ENCODE results near the gene HK2.

HK2 gene

DNA sequence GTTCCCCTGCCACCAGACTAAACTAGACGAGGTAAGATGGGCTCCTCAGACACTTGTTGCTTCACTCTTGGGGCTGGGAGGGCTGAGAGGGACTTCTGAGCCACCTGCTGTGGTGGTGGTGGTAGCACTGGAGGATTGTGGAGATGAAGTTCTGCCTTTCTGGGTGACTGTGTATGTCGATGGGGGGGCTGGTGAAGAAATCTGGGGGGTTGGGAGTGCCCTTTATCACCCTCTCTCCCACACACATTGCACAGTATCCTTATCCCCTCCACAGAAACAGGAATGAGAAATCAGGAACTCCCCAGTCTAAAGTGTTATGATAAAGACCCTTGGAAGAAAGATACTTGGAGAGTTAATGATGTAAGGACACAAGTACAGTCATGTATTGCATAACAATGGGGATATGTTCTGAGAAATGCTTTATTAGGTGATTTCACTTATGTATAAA is 38.5 kb downstream of the HK2 start:
- DNase-seq = no peak
- in situ Hi-C loops (cut with MboI; ENCODE audit: low pct_unique_long_range_greater_than_20kb, low sequenced_read_pairs) = no loop called here

DNA sequence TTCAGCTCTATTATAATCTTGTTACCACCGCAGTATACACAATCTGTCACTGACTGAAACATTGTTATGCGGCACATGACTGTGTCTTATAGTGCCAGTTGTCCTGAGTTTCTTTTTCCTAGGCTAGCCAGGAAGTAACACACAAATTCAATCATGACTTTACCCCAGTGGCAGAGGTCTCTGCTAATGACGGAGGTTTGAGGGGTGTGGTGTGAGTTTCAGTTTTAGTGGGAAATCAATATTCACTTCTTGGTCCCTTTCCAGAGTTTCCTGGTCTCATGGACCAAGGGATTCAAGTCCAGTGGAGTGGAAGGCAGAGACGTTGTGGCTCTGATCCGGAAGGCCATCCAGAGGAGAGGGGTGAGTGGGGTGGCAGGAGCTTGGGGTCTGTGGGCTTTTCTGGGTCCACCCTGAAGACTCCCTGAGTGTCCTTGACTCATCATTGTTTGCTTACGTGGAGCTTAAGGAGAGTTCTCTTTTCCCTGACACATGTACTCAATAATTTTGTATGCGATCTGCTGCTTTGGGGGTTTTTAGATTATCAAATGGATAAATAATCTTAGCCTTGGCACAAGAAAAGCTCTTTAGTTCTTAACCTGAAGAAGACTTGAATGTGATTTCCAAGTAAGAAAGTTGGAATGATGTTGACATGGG is 39.2 kb downstream of the HK2 start:
- in situ Hi-C loops (cut with MboI; ENCODE audit: low pct_unique_long_range_greater_than_20kb, low sequenced_read_pairs) = no loop called here
- no peak for DNase-seq

DNA sequence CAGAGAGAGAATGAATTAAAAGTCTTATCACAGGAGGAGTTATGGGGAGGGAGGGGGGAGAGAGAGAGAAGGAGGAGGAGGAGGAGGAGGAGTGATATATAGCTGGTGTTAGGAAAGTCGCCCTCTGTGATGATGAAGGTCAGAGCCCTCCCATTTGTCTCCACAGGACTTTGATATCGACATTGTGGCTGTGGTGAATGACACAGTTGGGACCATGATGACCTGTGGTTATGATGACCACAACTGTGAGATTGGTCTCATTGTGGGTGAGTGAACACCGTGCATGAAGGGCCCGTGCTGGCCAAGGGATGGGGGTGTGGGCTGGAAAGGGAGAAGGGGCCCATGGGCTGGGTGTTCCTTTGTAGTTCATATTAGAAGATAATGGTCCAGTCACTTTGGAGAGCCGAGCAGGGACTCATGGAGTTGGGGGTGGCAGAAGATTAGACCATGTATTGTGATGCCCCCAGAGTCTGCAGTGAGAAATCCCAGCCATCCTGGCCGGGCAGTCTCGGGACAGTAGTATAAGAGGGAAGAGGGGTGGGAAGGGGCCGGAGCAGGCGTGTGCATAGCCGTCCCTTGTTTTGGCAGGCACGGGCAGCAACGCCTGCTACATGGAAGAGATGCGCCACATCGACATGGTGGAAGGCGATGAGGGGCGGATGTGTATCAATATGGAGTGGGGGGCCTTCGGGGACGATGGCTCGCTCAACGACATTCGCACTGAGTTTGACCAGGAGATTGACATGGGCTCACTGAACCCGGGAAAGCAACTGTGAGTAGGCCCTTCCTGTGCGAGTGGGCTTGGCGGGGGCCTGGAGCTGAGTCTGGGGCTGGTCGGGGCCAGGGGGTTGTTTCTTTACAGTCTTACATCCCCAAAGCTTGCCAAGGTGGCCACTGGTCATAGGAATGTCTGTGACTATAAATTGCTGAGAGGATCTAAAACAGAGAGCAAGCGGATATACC is 40.0 kb downstream of the HK2 start:
- in situ Hi-C loops (cut with MboI; ENCODE audit: low pct_unique_long_range_greater_than_20kb, low sequenced_read_pairs) = no loop called here

DNA sequence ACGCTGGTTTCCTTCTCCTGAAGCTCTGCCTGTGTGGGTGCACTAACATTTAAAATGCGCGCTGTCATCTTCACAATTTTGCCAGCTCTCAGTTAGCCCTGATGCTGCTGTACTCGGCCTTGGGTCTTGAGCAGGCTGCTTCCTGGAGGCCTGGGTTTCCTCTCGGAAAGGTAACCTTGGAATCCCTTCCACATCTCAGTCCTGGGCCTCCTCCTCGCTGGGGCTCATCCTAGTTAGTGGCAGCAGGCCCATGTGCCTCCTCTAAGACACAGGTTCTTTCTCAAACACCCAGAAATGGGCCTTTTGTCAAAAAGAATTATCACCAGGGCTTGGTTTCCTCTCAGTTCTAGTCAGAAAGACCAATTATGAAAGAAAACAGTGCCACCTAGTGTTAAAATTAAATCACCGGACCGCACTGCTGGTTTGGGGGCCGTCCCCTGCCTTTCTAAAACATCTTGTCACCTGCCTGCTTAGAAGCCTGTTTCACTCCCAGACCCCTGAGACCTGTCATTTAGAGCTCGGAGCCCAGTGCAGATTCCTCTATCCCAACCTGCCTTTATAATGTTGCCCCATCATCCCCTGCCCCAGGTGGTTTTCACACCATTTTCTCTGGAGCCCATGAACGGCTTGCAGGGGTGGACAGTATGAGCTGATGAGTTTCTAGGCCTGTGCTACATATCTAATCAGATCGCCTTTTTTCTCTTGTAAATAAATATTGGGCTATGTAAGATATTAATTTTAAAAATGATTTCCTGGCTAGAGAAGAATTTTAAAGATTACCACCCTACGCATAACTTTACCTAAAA is 42.4 kb downstream of the HK2 start:
- DNase-seq = peak; percentile 80
- in situ Hi-C loops (cut with MboI; ENCODE audit: low pct_unique_long_range_greater_than_20kb, low sequenced_read_pairs) = no loop called here

More for the DNA sequence above, 40.0 kb downstream of the HK2 start:
- no peak for DNase-seq

DNA sequence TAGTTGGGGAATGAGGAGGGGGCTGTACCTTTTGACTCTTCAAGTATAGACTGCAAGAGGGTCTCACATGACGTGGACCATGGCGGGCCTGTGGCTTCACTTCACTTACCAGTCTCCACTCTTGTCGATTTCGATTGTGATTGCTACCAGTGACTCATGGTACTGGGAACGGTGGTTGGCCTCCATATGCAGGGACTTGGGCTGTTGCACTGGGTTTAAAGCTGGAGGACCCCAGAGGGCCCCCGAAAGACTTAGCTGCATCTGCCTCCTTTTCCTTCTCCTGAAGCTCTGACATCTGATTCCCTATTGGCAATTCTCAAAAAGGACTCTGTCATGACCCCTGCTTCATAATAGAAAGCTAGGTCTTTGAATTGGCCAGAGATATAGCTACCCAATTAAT is 43.4 kb downstream of the HK2 start:
- in situ Hi-C loops (cut with MboI; ENCODE audit: low pct_unique_long_range_greater_than_20kb, low sequenced_read_pairs) = no loop called here
- DNase-seq = no peak

DNA sequence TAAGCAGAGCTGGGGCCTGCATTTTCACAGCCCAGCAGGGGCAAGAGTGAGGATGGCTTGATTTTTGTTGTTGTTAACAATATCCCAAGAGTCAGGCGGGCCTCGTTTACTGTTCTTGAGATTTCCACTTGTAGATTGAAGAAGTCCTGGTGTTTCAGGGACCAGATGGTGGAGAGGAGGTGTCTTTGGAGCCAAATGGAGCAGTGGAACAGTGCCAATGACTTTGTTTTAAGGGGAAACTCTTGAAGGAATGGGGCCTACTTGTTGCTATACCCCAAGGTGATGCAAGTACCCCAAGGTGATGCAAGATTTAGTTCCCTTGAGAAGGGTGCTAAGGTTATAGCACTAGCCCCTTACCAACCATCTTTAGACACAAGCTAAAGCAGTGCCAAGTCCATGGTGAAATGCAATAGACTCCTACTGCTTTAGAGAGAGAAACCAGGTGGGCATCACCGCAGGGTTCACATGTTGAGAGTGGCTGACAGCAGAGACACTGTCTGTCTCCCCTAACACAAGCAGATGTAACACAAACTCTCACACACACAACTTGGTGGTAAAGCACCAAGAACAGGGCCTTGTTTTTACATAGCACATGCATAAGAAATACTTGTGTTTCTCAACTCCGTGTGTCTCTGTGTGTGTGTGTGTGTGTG is 44.0 kb downstream of the HK2 start:
- DNase-seq = no peak
- in situ Hi-C loops (cut with MboI; ENCODE audit: low pct_unique_long_range_greater_than_20kb, low sequenced_read_pairs) = no loop called here

DNA sequence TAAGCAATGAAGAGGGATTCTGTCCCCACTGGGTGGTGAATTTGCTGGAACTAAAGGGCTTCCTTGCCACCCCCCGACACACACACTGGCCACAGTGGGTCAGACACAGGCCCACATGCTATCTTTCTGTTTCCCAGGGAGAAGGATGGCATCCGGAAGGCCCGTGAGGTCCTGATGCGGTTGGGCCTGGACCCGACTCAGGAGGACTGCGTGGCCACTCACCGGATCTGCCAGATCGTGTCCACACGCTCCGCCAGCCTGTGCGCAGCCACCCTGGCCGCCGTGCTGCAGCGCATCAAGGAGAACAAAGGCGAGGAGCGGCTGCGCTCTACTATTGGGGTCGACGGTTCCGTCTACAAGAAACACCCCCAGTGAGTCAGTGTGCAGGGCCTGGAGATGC is 44.6 kb downstream of the HK2 start:
- DNase-seq = no peak
- in situ Hi-C loops (cut with MboI; ENCODE audit: low pct_unique_long_range_greater_than_20kb, low sequenced_read_pairs) = no loop called here

DNA sequence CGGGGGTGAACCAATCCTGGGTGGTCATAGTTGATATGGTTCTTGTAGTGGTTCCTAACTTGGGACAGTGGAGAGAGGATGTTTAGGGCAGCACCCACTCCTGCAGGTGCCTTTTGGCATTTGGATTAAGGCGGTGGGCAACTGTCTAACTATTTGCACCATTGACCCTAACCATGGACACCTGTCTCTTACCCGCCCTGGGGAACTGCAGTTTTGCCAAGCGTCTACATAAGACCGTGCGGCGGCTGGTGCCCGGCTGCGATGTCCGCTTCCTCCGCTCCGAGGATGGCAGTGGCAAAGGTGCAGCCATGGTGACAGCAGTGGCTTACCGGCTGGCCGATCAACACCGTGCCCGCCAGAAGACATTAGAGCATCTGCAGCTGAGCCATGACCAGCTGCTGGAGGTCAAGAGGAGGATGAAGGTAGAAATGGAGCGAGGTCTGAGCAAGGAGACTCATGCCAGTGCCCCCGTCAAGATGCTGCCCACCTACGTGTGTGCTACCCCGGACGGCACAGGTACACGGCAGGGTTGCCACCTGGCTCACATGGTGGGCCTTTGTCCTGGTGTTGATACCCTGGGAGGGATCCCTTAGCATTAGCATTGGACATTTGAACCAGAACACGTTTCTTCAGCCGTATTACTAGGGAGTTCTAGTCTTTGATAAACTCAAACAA is 46.3 kb downstream of the HK2 start:
- in situ Hi-C loops (cut with MboI; ENCODE audit: low pct_unique_long_range_greater_than_20kb, low sequenced_read_pairs) = loop anchor here (10.0 kb wide), 1 partner anchor 195 kb away; no protein-coding TSS in a partner anchor
- DNase-seq = no peak

DNA sequence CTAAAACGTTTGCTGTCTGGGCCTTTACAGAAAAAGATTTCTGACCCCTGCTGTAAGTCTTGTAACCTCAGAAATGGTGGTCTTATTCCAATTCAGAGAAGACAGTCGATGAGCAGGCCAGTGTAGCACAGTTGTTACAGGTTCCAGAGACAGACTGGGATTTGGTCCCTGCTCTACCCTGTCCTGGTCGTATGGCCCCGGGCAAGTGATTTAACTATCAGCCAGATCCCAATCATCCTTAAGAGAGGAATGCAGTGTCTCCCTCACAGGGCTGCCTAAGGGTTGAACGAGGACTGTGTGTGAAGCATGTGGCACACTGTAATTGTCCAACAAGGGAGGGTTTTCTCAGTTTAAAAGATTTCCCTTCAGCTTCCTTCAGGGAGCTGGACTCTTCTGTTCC is 47.2 kb downstream of the HK2 start:
- in situ Hi-C loops (cut with MboI; ENCODE audit: low pct_unique_long_range_greater_than_20kb, low sequenced_read_pairs) = loop anchor here (10.0 kb wide), 1 partner anchor 196 kb away; no protein-coding TSS in a partner anchor
- no peak for DNase-seq

DNA sequence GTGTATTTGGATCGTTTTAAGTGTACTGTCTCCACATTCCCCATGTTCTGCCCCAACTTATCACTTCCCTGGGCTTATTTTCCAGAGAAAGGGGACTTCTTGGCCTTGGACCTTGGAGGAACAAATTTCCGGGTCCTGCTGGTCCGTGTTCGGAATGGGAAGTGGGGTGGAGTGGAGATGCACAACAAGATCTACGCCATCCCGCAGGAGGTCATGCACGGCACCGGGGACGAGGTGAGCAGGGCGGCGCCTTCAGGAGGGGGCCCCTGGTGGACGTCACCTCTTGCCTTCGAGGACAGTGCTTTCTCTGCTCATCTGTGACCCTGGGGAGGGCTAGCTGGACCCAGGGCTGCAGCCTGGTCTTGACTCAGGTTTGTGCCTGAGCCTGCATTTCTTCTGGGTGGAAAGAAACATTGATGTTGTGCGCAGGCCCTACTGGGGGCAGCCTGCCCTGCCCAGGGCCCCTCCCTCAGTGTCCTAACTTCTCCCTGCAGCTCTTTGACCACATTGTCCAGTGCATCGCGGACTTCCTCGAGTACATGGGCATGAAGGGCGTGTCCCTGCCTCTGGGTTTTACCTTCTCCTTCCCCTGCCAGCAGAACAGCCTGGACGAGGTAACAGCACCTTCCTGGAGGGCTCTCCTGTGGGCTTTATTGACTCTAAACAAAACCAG is 47.8 kb downstream of the HK2 start:
- DNase-seq = no peak
- in situ Hi-C loops (cut with MboI; ENCODE audit: low pct_unique_long_range_greater_than_20kb, low sequenced_read_pairs) = loop anchor here (10.0 kb wide), 1 partner anchor 197 kb away; no protein-coding TSS in a partner anchor

DNA sequence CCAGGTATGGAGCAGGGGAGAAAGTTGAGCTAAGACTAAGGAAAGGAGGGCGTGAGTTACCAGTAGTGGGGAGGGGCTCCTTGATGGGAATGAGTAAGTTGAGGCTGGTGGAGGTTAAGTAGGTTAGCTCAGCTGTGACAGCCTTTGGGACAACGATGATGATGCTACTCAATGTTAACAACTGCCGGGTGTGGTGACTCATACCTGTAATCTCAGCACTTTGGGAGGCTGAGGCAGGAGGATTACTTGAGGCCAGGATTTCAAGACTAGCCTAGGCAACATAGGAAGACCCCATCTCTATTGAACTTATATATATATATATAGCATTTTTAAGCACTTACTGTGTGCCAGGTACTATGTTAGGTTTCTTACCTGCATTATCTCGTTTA is 48.4 kb downstream of the HK2 start:
- no peak for DNase-seq
- in situ Hi-C loops (cut with MboI; ENCODE audit: low pct_unique_long_range_greater_than_20kb, low sequenced_read_pairs) = loop anchor here (10.0 kb wide), 1 partner anchor 197 kb away; no protein-coding TSS in a partner anchor

DNA sequence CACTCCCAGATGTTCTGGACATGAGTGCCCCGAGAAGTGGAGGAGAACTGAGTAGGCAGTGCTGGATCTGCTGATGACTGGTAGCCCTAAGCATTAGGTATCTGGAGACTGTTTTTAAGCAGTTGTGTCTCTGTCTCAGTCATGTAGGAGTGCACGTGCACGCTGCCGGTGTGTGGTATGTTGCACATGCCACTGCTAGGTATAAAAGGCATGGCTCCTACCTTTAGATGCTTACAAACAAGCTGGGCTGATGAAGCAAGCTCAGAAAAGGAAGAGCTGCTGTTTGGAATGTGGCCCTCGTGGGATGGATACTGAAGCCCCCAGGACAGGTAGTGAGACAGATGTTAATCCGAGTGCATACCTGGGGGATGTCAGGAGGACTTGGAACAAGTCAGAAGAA is 49.1 kb downstream of the HK2 start:
- DNase-seq = no peak
- in situ Hi-C loops (cut with MboI; ENCODE audit: low pct_unique_long_range_greater_than_20kb, low sequenced_read_pairs) = loop anchor here (10.0 kb wide), 1 partner anchor 198 kb away; no protein-coding TSS in a partner anchor

DNA sequence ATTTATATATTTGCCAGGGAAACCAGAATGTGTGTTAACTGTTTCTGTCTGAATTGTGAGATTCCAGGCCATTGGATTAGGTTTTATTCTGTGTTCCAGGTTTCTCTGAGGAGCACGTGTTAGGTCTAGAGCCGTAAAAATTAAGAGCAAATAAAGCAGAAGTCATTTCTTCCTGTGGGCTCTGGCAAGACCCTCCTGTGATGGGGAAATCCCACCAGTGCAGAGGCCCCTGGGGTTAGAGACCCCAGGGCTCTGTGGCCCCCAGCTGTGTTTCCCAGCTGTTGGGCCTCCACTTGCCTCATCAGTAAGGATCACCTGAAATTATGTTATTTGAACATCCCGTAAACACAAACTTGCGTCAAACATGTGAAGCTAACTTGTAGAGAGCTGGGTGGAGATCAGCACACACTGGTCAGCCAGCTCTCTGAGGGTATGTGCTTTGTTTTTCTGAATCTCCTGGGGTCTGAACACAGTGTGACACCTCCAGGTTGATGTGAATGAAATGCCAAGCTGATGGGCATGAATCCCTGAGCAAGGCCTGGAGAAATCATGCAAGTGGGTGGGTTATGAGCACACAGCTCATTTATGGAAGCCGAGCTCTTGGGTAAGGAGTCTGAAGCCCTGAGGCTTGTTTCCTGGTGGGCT is 50.3 kb downstream of the HK2 start:
- in situ Hi-C loops (cut with MboI; ENCODE audit: low pct_unique_long_range_greater_than_20kb, low sequenced_read_pairs) = loop anchor here (10.0 kb wide), 1 partner anchor 199 kb away; no protein-coding TSS in a partner anchor
- no peak for DNase-seq

DNA sequence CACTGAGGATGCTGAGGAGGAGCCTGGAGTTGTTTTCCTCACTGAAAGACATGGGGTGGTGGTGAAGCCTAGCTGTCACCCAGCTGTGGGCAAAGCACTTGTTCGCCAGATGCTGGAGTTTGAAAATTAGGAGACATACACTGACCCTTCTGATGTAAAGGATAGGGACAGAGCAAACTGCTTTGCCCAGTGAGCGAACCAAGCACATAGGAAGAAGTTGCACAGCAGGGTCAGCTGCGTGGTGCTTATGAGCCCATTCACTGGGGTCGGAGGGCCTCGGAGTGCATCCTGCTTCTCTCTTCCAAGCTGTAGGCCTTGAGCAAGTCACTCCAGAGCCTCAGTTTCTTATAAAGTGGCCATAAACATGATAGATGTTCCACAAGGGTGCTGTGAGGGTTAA is 50.9 kb downstream of the HK2 start:
- in situ Hi-C loops (cut with MboI; ENCODE audit: low pct_unique_long_range_greater_than_20kb, low sequenced_read_pairs) = loop anchor here (10.0 kb wide), 1 partner anchor 200 kb away; no protein-coding TSS in a partner anchor
- no peak for DNase-seq

DNA sequence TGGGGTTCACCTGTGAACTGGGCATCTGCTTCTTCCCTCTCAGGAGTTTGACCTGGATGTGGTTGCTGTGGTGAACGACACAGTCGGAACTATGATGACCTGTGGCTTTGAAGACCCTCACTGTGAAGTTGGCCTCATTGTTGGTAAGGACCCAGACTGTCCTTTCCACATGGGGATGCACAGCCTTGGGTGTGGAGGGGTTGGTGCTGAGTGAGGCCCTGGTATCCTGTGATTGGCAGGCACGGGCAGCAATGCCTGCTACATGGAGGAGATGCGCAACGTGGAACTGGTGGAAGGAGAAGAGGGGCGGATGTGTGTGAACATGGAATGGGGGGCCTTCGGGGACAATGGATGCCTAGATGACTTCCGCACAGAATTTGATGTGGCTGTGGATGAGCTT is 52.3 kb downstream of the HK2 start:
- DNase-seq = no peak
- in situ Hi-C loops (cut with MboI; ENCODE audit: low pct_unique_long_range_greater_than_20kb, low sequenced_read_pairs) = loop anchor here (10.0 kb wide), 1 partner anchor 201 kb away; no protein-coding TSS in a partner anchor

DNA sequence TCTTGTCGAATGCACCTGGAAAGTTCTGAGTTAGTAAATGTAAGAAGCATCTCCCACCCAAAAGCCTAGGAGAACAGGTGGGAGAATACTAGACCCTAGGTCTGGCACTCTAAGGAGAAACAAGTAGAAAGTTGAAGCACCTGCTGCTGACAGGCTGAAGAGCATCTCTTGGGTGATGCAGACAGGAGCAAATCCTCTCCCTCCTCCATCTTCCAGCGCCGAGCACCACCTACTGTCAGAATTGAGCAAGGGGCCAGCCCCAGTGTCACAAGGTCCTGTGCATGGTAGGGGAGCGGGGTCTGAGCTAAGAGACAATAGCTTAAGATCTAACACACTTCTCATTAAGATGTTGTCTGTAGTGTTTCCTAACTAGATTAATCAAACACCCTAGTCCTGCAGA is 52.9 kb downstream of the HK2 start:
- DNase-seq = no peak
- in situ Hi-C loops (cut with MboI; ENCODE audit: low pct_unique_long_range_greater_than_20kb, low sequenced_read_pairs) = loop anchor here (10.0 kb wide), 1 partner anchor 202 kb away; no protein-coding TSS in a partner anchor

DNA sequence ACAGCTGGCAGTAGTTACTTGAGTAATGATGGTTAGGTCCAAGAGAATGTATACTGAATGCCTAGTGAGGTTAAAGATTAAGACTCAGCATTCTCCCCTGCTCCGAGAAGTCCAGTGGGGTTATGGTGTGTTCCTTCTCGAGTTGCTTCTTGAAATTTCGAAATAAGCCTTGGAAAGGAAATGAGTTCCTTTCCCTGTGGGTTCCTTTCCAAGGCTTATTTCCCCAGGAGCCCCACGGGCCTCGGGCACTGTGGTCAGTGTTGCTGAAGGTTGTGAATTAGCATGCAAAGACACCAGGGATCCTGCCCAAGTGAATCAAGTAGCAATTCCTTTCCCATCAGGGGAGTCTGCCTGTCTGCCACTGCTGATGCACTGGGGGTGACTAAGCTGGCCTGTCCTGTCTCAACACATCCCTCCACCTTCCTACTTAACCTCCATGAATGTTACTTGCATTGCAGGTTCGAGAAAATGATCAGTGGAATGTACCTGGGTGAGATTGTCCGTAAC is 53.6 kb downstream of the HK2 start:
- no peak for DNase-seq
- in situ Hi-C loops (cut with MboI; ENCODE audit: low pct_unique_long_range_greater_than_20kb, low sequenced_read_pairs) = loop anchor here (10.0 kb wide), 1 partner anchor 203 kb away; no protein-coding TSS in a partner anchor

Data from KBM-7 (cell line).